Erythroblast (primary cell): ENCODE measurements around the gene KLF5.

Experiments
- GATA1 ChIP-seq: IDR thresholded peaks from 2 replicates; pipeline ENCODE4 v1.6.1; 2011; ENCODE audit warnings: low read depth, mild to moderate bottlenecking, control low read depth, low read length, moderate library complexity
- POLR2A ChIP-seq: IDR thresholded peaks from 2 replicates; pipeline ENCODE4 v1.6.1; 2011; ENCODE audit warnings: mild to moderate bottlenecking, low read length

- no peak for TF ChIP-seq POLR2A
- no peak for TF ChIP-seq GATA1
These were observed 3.7 kb downstream of the KLF5 start for GRCh38 chr13:73062468-73062867.
